Body of pancreas (tissue), 4 donors: ENCODE data around the gene CDH4.

Source experiments
- CTCF ChIP-seq, 7 experiments: fragments of 450-650 bp in 4 of 7; fragments of 200-600 bp in 3 of 7; sonication (generic) in 3 of 7; IDR thresholded peaks; one replicate each; pipeline ENCODE4 v1.5.1; 2016 to 2019; ENCODE audit warnings: antibody characterized with exemption in 7 of 7
- POLR2A ChIP-seq, 3 donors: fragments of 450-650 bp; IDR thresholded peaks; one replicate each; pipeline ENCODE4 v1.6.1; 2016; ENCODE audit warnings: antibody characterized with exemption in 3 of 3, mild to moderate bottlenecking in 2 of 3

DNA sequence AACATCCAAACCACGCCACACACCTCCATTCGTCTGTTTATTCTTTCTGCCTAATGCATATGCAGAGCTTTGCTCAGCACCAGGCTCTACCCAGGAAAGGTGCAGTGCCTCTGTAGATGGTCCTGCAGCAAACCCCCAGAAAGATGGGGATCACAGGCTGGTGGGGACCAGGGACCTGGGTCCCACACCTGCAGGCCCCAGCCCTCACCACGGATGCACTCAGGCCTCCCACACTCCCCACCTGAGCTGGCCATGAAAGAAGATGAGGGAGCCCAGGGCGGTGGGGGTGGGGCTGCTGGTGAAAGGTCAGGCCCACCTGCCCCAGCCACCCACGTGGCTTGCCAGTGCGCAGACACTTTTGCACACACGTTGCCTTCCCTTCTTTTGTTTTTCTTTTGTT, 595.9 kb downstream of the CDH4 start:
- TF ChIP-seq CTCF (IDR thresholded peaks at IDR 0.05) (no peak), POLR2A (IDR thresholded peaks at IDR 0.05) (no peak)
